ENCODE measurements around the gene TNS3.

TNS3 gene

DNA sequence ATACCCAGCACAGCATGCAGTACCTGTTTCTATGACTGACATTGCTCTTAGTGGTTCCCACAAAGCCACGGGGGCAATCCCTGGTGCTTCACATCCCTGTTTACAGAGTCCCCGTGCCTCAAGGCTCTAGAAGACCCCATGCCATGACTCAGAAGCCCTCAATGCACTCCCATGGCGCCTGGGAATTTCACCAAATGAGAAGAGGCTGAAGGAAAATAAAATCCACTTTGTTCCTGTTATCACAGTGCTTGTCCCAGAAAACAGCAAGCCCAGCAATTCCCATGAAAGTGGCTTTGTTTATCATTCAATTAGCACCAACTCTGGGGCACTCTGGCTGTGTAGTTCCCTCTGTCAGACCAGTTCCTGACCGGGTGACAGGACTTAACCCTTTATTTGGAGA is 268.3 kb downstream of the TNS3 start:
- no peak for DNase-seq (ENCODE audit: low read depth in 1 of 2, low spot score in 1 of 2)

DNA sequence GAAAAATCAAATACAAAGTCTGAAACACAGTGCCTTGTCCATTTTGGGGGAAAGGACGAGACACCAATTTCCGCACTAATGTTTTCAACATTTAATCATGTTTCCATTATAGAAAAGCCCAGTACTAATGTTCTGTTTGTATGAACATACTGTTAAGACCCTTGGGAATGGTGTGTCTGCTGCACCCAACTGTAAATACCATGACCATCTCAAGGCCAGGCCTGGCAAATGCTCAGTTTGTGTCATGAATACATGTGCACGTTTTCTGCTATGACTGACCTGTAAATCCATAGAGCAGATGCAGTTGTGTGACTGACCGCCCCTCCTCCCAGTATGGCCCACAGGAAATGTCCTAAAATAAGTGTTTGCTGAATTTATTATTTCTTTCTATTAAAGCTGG is 270.0 kb downstream of the TNS3 start:
- DNase-seq (ENCODE audit: low read depth in 1 of 2, low spot score in 1 of 2): no peak

DNA sequence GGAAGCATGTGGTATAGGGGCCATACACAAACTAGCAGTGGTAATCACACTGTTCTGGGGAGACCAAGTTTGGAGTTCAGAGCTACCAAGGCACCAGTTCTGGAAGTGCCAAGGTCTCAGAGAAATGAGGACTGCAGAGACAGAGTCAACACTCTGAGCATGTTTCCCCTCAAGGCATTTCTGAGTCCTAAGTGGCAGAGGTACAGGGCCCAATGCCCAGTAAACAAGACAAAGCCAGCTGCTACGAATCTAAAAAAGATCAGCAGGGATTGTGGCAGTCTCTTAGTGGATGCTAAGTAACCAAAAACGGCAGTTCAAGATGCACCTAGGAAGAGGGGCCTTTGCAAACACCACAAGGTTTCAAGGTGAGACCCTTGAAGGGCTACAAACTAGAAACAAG is 271.9 kb downstream of the TNS3 start:
- no peak for DNase-seq (ENCODE audit: low read depth in 1 of 2, low spot score in 1 of 2)

DNA sequence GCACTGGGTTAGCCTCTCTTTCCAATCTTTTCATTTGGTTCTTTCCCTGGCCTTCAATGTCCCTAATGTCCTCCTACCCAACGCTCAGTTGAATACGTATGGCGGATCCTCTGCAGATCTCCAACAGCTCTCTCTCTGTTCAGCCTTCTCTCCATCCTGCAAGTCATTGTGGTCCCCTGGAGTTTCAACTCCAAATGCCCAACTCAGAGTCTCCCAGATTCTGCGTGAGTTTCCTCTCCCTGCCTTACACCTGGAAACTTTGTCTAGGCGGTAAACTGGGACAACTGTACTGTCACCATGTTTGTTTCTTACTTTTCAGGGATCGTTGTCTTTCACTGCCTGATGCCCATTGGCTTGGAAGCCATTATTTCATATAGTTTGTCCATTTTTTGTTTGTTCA is 273.1 kb downstream of the TNS3 start:
- DNase-seq (ENCODE audit: low read depth in 1 of 2, low spot score in 1 of 2): no peak

DNA sequence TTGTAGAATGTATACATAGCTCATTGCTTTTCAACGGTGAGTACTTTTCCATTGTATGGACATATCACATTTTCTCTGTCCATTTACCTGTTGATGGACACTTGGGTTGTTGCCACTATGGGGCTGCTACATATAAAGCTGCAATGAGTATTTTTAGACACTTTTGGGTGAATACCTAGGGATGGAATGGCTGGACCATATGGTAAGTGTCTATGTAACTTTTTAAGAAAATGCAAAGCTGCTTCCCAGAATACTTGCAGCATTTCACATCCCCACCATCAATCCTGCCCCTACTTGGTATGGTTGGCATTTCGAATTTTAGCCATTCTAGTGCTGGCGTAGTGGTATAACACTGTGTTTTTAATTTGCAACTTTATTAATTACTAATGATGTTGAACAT is 274.6 kb downstream of the TNS3 start:
- DNase-seq (ENCODE audit: low read depth in 1 of 2, low spot score in 1 of 2): no peak

DNA sequence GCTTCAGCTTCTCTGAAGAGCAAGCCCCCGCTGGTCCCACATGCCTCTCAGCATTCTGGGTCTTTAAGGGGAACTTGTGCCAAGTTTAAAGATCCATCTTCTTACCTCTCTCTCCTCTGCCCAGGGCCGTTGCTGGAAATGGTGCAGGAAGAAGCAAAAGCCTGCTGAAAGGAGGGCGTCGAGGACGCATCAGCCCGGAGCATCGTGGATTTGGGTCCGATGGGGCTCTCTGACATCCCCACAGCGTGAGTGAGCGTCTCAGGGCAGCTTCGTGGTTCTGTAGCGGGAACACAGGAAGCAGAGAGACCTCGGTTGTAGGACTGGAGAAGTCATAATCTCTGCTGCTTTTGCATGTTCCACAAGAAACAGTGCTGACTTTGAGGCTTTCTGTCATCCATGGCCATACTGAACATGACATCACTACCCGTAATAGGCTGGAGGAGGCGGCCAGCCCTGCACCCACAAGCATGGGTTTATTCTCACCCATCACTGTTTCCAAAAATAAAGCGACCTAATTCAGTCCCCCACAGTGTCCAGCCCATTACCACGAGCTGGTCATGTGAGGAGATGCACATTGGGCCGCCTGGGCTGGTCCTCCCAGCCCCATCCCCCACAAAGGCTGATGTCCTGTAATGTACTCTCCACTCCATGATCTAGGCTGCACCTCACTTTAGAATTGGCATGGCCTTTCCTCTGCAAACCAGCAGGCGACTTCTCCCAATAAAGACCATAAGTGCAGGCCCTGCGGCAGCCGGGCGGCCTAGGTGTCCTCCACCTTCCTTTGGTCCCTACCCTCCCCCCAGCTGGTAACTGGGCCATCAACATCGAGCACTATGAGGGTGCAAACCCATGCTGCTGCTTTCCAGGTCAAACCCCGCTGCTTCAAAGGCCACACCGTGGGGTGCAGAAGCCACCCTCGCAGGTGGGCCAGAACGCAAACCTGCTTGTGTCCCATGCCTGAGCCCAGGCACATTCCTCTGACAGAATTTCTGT is 276.9 kb downstream of the TNS3 start:
- no peak for DNase-seq (ENCODE audit: low read depth in 1 of 2, low spot score in 1 of 2)

DNA sequence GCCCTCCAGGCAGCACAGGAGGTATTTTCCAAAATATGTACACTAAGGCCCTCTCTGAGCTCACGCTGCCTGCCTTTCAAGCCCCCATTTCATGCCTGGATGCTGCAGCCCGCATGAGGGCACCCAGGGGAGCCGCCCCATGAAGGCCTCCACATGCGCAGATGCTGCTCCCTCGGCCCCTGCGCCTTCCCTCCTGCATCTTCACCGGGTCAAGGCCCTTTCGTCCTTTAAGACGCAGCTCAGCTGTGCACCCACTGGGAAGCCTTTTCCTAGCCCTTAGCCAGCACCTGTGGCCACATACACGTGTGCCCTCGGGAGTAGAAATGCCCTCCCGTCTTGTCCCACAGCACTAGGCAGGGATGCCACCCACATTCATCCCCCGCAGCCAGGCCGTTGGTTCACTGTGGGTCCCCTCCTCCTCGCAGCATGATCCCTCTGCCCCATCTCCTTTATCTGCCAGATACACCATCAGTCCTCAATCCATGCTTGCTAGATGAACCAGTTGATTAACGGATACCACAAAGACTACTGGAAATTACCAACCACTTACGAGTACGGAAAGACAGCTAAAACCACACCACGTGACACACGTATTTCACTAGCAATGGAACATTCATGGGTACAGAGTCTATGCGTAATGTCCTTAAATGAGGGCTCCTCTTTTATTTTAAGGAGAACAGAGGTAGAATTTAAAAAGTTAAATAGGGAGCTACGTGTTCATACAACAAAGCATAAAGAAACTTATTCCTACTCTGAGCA is 278.0 kb downstream of the TNS3 start:
- DNase-seq (ENCODE audit: low read depth in 1 of 2, low spot score in 1 of 2): no peak

DNA sequence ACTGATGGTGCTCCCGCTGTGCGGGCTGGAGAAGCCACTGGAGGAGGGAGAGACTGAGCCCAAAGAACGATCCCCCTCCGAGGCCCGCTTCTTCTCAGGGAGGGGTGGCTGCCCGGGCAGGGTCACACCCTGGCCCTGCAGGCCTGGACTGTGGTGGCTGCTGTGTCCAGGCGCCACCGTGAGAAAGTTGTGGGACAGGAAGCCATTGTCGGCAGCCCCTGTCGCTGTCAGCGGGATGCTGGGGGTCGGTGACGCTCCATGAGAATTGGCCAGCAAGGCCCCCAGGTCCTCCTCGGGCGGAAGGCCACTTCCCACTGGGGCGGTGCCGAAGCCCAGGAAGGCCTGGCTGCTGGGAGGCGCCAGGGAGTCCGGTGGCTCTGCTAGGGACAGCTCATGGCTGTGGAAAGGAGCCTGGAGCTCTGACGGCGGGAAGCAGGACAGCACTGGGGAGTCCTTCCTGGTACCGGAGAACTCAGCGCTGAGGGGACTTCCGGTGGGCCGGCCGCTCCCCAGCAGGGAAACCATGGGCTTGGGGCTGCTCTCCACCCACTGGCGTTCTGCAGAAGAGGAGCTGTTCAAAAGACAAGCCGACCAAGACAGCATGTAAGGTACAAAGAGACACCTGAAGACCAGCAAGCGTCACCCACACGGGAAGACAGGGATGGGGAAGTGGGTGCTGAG is 278.8 kb downstream of the TNS3 start:
- DNase-seq (ENCODE audit: low read depth in 1 of 2, low spot score in 1 of 2): no peak

DNA sequence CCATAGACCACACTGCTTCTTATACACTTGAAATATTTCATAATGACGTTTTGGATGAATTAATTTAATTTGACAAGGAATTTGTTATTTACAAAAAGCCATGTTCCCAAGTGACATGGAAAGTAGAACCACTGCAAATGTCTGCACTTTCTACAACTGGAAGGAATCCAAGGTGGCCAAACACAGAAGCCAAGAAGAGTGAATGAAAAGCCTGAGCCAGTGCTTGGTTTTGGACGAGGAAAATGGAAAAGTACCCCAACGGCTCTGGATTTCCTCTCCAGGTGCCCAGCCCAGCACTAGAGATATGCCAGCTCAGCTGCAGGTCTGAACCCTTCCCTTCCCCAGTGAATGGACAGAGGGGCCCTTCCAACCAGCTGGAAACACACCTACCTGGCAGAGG is 279.4 kb downstream of the TNS3 start:
- DNase-seq (ENCODE audit: low read depth in 1 of 2, low spot score in 1 of 2): no peak

DNA sequence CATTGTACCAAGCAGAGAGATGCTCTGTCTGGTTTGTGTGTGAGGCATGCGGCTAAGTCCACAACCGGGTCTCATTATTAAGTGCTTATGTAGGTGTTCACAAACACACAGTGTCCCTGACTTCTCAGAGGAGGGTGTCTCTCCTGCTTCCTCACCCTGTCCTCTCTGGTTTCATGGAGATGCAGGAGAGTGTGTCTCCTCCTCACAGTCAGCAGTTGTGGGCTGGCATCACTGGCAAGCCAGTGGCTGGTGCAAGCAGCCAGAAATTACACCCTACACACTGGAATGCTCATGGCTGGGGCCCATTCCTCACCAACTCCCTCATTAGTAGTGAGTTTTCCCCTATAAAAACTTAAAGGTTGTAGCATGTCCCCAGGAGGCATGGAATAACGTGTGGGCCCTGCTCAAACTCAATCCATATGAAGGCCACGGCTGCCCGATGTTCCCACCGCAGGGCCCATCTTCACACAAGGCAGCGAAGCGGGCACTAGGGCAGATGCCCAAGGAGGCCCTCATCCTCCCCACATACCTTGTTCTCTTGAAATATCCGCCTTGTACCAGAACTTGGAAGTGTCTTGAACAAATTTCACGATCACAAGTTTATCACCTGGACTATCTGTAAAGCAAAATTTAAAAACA is 280.1 kb downstream of the TNS3 start:
- no peak for DNase-seq (ENCODE audit: low read depth in 1 of 2, low spot score in 1 of 2)

DNA sequence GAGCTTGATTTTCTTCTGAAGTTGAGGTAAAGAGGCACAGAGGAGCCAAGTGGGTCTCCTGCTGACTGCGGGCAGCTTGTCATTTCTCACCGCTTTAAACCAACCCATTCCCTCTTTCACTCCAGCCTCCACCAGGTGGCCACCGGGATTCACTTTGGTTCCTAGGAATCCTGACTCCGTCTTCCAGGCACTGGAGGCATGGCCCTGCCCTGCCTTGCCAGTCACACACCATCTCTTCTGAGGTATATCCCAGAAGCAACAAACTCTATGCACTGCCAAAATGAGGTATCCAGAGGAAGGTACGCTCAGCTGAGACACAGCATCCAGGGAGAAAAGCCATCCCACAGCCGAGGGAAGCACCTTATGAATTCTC is 280.8 kb downstream of the TNS3 start:
- DNase-seq (ENCODE audit: low read depth in 1 of 2, low spot score in 1 of 2): no peak

DNA sequence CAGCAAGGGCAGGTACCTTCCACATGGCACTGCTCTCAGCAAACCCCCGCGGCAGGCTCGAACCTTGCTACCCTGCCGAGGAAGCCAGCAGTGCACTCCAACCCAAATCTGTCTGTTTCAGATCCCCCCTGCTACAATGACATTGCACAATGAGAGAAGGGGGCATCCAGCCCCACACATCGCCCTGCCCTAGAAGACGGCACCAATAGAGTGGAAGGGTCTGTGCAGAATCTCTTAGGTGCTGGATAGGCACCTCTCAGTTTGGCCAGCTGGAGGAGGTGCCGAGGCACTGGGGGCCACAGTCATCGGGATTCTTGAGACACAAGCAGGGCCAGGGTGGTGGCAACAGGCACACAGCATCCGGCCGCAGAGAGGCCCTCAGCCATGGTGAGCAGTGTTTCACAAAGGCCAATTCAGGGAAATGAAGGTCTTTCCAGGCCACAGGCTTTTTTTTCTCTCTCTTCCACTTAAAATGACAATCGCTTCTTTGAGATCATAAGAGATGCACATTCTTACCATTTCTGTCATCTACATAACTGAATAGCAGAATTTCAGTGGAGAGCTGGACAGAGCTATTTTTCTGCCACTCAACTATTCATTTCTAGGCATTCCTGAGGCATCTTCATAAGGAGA is 281.3 kb downstream of the TNS3 start:
- no peak for DNase-seq (ENCODE audit: low read depth in 1 of 2, low spot score in 1 of 2)

DNA sequence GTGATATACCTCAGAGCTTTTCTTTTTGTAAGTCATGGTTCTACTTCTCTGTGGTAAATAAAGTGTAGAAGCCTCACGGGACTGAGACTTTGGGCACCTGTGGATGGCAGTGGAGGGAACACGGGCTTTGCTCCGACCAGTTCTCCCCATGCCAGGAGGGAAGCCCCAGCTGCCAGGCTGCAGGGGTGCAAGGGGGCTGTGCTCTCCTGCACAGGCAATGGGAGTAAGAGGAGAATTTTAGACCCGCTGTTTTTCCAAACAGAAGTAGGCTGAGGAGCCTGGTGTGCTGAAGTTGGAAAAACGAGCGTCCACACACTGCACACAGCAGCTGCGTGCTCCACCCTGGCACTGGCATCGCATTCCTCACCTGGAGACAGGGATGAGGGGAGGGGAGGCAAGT is 282.4 kb downstream of the TNS3 start:
- no peak for DNase-seq (ENCODE audit: low read depth in 1 of 2, low spot score in 1 of 2)

DNA sequence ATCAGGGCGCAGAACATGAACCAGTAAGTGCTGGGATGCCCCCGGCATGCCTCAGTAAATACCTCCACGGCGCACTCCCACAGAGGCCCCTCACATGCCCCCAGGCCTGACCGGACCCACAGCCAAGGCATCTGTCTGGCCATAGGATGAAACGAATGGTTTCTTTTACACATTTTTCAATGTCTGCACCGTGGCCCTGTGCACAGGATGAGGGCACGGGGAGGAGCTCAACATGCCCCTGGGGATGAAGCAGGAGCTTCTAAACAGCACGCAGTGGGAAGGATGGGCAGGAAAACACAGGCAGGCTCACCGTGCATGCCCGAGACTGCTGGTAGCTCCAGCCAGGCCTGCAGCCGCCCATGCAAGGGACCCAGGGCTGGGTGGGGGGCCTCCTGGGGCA is 283.3 kb downstream of the TNS3 start:
- no peak for DNase-seq (ENCODE audit: low read depth in 1 of 2, low spot score in 1 of 2)

DNA sequence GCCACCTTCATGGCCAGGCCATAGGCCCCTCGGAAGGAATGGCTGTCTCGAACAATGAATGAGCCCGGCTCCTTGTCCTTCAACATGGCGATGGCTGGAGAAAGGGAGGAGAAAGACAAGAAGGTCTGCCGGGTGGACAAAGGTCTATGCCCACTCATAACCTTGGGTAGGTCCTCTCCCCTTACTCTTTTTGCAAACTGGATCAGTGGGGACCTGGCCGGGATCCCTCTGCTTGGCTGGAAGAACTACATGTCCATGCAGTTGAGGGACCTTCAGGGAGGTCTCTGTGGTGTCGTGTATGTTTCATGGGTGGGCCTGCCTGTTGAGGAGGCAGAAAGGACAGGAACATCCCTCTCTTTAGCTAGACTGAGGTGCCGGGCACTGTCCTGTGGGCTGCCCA is 284.8 kb downstream of the TNS3 start:
- no peak for DNase-seq (ENCODE audit: low read depth in 1 of 2, low spot score in 1 of 2)

DNA sequence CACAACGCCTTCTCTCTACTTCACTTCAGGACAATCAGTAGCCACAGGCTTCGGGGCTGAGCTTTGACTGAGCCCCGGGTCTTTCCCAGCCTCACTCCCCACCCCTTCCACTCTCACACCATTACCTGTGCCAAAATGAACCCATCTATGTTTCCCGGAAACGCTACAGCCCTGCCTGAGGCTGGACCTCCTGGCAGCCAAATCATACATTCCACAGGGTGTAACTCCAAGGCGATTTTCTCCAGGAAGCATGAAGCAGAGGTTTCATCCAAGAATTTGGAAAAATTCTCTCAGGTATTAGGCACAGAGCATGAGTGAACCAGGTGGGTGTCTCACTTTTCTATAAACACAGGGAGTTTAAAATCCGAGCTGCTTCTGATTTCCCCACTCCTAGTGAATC is 286.3 kb downstream of the TNS3 start:
- DNase-seq (ENCODE audit: low read depth in 1 of 2, low spot score in 1 of 2): no peak

DNA sequence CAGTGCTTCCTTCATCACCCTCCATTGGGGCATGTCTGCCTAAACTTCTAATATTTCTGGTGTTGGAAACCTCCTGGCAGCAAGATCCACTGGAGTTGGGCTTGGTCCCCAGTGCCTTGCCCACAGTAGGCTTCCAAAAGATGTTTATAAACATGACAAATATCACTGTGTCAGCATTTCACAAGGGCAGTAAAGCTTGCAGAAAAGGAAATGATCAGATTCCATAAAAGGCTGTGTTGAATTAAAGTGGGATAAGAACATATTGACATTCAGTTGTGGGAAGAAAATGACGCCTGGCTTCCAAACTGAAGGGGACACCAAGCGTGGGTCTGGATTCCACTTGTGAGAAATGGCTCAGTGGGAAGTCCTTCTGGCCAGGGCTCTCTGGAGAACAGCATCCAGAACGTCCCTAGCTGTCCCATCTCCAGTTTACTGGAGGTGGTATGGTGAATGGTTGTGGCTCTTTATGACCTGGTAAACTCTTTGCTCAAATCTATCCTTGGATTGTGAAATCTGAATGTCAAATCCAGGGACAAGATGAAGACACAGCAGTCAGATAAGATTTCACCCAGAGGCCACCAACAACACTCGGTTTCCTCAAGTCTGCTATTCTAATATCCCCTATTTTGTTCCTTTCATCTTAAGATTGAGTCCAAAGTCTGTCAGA is 287.2 kb downstream of the TNS3 start:
- DNase-seq (ENCODE audit: low read depth in 1 of 2, low spot score in 1 of 2): no peak

DNA sequence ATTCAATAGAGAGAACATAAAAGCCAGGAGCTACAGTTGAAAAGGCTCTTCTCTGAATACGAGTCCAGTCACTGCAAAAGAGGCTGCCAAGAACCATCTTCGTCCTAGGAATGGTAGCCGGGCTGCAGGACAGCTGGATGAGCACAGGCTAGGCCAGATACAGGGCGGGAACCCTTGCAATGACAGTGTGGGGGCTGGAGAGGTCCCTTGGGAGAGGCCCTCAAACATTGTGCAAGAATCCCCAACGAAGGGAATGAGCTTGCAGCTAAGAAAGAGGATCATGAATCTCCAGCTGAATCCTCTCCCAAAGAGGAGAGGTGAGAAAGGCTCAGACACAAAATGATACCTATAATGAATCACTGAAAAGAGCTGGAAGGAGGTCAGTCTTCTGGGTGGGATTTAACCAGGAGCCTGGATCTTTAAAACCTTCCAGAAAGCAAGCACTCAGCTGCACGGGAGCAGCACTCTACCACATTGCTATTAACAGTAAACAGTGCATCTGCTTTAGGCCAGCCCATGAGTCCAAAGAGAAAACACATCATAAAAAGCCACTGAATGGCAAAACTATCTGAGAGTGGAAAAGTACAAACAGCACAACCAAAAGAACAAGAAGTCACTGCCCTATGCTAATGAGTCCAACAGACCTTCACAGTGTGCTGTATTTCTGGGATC is 287.9 kb downstream of the TNS3 start:
- no peak for DNase-seq (ENCODE audit: low read depth in 1 of 2, low spot score in 1 of 2)

DNA sequence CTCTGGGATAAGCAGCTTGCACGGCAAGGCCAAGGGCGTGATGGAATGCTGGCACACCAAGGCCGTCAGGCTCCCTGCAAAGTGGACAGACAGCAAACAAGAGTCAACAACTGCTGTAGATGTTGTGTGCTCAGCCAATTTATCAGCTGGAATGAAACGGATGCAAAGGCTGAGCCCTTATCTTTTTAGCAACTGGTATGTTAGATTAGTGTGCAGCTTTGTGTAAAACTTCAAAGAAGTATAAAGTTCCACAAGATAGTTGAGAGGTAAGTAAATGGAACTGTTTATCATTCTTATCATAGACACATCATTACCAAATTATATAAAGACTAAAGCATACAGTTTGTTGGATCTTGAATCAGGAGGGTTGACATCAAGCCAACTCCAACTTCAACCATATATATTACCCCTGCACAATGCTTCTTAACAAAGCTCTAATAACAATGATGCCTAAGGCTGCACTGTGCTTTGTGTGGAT is 289.0 kb downstream of the TNS3 start:
- DNase-seq (ENCODE audit: low read depth in 1 of 2, low spot score in 1 of 2): no peak
